Activated CD8-positive, alpha-beta memory T cell treated with anti-CD3 and anti-CD28 coated beads, Interleukin-2, amount 50 U/mL, for 48 hours (primary cell): ENCODE results near the gene STK11.
A peak's percentile ranks its signal among the peaks of the same experiment; 100 is the strongest.
"Not testable (repeated sequence)": the region's sequence is repeated elsewhere in the genome, so short reads cannot be mapped to it uniquely, and the experiment has no call there.

Source experiments
- DNase-seq: peaks from one replicate; pipeline ENCODE4 v3.0.0-alpha.2; 2020

Gene STK11

DNA sequence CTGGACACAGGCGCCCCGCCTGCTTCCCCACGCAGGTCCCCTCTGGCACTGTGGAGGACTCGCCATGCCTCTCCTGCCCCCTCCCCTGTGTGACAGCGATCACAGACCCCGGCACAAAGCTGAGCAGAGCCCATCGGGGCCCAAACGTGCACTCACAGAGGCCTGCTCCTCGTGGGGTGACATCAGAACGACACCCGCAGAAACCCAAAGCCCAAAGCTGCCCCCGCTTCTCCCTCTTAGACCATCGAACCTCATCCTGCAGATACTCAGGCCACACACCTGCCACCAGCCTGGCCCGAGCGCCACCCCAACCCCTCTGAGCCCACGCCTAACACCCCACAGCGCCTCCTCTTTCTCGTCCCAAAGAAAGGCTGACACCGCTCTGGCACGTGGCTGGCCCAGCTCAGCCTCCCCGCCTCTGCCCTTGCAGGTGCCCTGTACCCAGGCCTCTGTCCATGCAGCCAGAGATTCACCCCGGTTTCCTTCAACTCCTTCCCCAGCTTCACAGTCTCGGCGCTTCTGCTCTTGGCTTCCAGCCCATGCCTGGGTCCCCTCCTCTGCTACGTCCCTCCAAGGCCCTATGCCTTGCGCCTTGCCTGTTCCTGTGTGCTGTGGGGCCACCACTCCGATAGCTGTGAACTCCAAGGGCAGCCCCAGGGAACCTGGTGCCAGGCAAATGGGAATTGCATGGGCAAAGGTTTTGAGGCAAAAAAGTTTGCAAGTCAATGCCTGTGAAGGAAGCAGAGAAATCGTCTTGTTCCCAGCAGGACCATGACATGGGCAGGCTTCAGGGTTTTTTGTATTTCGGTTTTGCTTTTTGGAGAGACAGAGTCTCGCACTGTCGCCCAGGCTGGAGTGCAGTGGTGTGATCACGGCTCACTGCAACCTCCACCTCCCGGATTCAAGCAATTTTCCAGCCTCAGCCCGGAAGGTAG, 33.1 kb downstream of the STK11 start:
- DNase-seq = no peak

DNA sequence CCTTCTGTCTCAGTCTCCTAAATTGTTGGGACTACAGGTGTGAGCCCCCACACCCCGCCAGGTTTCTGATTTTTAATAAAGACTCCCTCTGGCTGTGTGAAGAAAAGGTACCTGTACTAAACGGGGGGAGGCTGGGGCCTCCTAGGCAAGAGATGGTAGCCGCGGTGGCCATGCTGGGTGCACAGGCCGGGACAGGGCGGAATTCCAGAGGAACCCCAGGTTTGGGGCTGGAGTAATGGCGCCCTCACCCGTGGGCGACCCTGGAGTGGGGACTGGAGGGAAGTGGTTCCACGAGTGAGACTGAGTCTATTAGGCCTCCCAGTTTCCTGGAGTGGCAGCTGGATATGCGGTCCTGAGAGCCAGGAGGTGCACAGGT, 33.8 kb downstream of the STK11 start:
- DNase-seq = no peak

DNA sequence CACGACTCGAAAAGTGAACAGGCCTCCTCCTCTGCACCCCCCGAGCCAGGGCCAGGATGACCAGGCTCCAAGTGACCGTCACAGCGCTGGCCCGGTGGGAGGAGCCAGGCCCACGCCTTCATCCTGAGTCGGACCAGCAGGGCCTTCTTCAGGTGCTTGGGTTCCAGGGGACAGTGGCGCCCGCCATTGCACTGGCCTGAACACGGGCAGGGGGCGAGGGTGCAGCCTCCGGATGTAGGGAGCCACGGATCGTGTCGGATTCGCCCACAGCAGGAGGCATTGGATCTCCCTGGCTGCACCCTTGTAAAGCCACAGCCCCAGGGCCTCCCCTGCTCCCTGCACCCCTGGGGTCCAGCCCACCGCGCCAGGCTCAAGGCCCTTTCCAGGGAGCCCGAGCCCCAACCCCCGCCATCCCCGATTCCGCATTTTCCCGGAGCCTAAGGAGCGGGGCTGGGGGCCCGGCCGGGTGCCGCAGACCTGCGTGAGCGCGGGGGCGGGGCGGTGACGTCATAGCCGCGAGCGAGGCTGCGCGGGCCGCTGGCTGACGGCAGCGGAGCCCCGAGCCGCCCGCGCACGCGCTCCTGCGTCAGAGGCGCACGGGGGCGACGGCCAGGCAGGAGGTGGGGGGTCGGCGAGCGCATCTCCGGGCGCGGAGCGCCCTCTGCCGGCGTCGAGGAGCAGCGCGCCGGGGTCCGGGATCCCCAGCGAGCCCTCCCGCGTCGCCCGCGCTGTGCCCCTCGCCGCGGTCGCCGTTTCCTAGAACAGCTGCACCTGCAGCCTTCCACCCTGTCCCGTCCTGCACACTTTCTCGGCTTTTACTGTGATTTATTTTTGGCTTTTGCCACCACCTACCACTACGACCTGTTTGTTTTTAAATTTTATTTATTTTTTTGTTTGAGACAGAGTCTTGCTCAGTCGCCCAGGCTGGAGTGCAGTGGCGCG, 34.5 kb downstream of the STK11 start:
- DNase-seq = peak; percentile 98

DNA sequence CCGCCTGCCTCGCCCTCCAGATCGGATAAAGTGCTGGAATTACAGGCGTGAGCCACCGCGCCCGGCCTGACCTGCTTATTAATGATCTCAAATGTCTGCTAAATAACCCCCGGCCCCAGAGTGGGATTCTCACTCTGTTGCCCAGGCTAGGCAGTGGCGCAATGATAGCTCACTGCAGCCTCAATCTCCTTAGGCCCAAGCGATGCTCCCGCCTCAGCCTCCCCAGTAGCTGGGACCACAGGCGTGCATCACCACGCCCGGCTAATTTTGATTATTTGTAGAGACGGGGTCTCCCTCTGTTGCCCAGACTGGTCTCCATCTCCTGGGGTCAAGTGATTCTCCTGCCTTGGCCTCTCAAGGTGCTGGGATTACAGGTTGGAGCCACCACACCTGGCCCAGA, 35.3 kb downstream of the STK11 start:
- DNase-seq = no peak

DNA sequence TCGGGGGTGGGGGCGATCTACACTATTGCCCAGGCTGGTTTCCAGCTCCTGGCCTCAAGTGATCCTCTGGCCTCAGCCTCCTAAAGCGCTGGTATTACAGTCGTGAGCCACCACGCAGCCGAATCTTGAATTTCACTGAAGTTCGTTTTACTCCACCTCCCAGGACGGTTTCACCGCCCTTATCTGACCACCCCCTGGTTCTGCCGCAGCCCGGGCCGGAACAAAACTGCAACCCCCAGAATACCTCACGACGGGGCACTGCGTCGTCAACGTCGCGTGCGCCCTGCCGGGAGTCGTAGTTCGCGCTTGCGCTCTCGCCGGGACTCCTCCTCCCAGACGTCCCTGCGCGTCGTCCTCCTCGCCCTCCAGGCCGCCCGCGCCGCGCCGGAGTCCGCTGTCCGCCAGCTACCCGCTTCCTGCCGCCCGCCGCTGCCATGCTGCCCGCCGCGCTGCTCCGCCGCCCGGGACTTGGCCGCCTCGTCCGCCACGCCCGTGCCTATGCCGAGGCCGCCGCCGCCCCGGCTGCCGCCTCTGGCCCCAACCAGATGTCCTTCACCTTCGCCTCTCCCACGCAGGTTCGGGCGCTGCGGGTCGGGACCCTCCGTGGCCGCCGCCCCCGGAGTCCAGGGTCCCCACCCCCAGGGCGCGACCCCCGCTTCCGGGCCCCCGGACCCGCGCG, 36.0 kb downstream of the STK11 start, which contains the start of gene ATP5F1D:
ATP5F1D (plus strand) TSS at position 335 of the 679 bp plus-strand sequence; CDS start at position 435, 100 bp downstream.
- peak; percentile 94 for DNase-seq

DNA sequence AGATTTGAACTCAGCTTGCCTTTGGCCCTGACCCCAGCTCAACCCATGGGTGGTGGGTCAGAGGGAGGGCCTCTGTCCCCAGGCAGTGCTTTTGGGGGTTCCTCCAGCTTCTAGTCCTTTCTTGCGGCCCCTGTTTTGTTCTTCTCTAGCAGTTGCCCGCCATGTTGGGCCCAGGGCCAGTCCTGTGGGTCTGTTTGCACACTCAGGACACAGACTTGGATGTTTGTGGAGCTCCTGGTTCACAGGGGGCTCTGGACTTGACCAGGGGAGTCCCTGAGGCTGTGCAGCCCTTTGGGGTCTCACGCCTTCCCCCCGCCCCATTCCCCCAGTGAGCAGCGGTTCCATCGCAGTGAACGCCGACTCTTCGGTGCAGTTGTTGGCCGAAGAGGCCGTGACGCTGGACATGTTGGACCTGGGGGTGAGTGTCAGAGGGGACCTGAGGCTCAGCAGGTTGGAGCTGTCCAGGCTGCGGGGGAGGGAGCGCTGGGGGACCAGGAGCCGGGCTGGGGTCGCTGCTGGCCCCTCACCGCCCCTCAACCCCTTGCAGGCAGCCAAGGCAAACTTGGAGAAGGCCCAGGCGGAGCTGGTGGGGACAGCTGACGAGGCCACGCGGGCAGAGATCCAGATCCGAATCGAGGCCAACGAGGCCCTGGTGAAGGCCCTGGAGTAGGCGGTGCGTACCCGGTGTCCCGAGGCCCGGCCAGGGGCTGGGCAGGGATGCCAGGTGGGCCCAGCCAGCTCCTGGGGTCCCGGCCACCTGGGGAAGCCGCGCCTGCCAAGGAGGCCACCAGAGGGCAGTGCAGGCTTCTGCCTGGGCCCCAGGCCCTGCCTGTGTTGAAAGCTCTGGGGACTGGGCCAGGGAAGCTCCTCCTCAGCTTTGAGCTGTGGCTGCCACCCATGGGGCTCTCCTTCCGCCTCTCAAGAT, 38.5 kb downstream of the STK11 start:
- DNase-seq = peak; percentile 92

DNA sequence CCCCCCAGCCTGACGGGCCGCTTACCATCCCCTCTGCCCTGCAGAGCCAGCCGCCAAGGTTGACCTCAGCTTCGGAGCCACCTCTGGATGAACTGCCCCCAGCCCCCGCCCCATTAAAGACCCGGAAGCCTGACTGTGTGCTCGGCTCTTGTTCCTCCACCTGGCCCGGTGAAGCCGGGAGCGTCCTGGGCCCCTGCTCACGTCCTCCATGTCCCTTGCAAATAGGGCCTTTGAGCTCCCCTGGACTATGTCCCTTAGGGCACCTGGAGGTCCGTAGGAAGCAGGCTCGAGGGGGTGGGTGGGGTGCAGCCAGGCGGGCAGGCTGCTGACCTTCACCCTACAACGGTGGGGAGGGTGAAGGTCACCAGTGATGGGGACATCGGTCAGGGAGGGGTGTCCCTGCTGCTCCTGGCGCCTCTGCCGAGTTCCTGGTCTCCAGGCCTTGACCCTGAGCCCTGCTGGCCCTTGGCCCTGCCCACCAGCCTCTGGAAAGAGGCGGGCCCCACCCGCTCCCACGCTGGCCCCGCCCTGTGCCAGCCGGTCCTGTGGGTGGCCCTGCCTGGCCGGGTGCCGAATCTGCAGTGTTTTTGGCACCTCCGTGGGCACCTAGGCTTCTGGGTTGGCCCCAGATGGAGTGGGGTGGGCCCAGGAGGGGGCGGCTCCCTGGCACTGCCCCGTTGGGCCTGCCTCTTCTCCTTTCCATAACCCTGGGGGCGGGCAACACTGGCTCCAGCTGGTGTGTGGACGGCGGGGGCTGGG, 39.3 kb downstream of the STK11 start:
- no peak for DNase-seq

DNA sequence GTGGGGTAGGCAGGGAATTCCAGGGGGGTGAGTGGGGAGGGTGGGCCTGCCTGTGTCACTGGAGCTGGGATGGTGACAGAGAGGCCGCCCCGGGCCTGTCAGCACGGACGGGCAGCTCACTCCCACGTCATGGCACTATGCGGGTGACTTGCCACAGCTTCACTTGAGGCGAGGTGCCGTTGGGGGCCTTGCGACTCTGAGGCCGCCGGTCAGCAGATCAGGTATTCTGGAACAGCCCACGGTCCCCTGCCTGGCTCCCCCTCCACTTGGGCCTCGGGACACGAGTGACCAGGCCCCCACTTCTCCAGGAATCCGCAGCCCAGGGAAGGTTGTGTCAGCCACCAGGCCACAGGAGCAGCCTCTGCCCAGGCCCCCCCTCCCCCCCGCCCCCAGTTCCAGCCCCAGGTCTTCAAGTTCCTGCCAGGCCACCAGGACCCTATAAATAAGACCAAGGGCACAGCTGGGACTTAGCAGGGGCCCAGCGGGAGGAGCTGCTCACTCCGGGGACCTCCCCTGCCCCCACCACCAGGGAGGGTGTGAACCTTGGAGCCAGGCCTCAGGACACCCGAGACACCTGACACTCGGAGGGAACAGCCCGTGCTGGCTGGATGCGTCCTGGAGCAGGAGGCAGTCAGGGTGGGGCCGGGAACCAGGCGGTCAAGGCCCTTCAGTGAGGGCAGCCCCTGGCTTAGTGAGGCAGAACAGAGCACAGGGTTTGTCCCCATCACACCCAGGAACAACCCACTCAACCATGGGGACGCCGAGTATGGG, 40.1 kb downstream of the STK11 start:
- peak; percentile 54 for DNase-seq

DNA sequence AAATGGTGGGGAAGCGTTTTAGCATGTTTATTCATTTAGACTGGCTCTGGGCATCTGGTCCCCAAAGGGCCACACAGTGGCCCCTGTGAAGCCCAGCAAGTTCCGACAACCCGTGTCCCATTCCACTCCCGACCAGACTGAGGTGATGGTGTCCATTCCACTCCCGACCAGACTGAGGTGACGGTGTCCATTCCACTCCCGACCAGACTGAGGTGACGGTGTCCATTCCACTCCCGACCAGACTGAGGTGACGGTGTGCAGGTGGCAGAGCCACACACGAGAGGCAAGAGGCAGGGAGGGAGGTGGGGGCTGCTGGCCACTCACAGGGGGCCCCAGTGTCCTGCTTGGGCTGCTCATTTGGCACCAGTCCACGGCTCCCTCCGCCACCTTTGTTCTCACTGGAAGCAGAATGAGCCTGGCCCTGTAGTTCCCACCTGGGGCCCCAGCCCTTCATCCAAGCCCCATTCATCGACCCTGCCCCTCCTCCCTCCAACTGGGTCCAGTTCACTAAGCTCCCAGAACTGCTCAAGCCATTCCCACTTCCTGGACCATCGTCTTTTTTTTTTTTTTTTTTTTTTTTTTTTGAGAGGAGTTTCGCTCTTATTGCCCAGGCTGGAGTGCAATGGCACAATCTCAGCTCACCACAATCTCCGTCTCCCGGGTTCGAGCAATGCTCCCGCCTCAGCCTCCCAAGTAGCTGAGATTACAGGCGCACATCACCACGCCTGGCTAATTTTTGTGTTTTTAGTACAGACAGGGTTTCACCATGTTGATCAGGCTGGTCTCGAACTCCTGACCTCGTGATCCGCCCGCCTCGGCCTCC, 40.9 kb downstream of the STK11 start:
- DNase-seq = not testable (repeated sequence)

DNA sequence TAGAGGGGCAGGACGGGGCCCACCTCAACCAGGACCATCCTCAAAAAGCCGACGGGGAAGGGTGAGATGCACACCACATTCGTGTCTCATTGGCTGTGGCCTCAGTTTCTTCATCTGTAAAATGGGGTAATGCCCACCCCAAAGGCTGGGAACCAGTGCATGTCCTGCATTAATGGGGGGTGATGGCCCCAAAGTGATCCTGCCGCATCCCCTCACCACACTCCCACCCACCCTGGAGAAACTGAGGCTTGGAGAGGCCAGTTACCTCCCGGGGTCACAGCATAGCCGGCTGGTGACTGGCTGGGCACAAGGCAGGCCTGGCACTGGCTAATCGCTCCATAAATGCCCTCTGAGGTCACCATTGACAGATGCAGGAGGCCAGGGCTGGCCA, 42.2 kb downstream of the STK11 start:
- DNase-seq = no peak

DNA sequence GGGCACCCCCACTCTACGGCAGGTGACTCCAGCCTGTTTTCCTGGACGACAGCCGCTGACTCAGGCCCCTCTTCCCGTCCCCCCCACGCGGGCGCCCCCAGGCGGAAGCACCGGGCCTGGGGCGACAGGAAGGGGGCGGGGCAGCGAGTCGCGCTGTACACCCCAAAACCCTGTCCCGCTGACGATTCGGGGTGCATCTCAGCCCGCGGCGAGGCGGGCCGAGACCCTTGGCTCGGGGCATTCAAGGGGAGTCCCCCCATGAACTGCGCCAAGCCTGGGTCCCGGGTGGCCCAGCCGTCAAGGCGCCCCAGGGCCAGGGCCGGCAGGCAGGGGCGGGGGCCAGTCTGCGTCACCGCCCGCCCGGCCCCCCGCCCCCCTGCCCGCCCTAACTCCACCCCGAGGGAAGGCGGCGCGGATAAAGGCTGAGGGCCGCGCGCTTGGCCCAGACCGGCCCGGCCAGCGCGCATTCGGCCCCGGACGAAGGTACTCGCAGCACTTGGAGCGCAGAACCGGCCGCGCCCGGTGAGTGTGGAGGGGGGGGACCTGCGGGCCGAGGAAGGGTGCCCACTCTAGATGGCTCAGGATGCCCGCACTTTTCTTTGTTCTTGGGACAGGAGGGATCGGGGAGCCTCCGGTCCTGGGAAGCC, 42.7 kb downstream of the STK11 start, which contains the start of gene MIDN:
MIDN (plus strand) TSS at position 445 of the 647 bp plus-strand sequence. CDS start 1,714 bp downstream, outside the sequence.
- DNase-seq = peak; percentile 84

DNA sequence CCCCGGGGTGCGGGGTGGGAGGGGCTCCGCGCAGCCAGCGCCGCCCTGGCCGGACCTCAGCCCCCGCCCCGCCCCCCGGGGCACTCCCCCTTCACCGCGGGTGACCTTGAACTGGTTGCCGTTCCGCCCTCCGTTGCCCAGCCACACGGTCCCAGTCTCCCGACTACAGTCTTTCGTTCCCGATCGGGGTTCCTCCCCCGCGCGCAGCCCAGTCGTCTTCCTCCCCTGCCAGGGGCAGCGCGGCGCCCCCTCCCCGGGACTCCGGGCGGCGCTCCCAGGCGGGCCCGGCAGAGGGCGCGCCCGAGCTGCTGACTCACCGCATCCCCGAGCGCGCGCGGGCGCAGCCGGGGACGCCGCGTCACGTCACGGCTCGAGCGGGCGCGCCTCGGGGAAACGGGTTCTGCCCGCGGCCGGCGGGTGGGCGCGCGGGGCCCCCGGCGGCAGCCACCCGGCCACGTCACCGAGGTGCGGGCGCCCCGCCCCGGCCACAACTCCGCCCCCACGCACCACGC, 43.3 kb downstream of the STK11 start:
- peak; percentile 93 for DNase-seq

DNA sequence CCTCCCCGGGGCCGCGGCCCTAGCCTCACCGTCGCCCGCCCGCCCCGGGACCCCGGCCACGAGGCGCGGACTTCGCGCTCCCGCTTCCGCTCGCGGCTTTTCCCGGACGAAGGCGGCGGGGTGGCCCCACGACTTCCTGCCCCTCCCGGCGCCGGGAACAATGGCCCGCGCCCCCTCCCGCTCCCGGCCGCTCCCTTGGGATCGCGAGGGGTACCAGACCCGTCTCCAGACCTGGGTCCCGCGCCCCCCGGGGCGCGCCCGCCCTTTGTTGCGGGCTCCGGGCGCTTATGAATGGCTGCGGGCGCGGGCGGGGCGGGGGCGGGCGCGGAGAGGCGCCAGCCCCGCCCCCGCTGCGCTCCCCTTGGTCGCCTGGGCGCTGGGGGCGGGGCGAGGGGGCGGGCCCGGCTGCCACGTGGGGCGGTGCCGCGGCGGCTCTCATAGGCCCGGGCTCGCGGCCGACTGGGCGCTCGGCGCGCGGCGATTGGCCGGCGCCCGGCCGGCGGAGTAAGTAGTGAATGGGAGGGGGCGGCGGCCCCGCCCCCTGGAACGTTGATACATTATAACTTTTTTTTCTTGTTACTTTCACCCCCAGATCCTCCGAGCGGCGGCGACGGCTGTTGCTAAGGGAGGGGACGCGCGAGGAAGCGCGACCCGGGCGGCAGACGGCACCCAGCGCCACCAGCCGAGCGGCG, 43.9 kb downstream of the STK11 start:
- DNase-seq = peak; percentile 96

DNA sequence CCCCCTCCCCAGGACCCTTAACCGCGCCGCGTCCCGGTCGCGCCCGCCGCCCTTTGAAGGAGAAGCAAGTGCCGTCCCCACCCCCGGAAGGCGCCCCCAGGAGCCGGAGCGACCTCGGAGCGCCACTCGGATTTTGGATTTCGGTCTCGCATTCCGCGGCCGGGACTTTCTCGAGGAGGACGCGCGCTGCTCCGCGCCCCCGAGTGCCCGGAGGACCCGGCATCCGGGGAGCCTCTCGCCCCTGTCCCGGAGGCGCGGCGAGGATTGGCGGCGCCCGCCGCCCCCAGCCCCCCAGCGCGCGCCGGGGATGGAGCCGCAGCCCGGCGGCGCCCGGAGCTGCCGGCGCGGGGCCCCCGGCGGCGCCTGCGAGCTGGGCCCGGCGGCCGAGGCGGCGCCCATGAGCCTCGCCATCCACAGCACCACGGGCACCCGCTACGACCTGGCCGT, 44.4 kb downstream of the STK11 start:
- DNase-seq = no peak

DNA sequence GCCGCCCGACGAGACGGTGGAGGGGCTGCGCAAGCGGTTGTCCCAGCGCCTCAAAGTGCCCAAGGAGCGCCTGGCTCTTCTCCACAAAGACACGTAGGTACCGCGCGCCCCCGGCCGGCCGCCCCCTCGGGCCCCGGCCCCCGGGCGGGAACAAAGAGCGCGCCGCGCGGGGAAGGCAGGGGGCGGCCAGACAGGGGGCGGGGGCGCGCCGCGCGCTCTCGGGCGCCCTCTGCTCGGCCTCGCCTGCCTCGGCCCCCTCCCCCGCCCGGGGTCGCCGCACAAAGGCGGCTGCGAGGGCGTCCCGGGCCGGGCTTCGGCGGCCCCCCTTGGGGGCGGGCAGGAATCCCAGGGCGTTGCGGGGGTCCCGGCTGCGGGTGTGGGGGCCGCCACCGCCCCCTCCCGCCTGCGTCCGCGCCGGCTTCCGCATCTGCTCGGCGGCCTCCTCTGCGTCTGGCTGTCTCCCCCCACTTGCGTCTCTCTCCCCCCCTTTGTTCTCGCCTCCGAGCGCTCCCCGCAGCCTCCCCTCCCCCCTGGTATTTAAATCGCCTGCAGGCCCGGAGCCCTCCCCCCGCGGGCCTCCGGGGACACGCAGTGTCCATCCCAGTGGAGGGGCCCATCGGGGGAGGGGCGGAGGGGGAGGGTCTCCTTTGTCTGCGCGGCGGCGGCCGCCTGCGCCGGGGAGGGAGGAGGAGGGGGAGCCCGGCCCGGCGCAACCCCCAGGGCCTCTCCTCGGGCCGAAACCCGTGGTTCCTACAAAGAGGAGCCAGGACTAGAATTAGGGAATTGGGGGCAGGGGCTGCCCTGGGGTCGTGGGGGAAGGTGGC, 45.1 kb downstream of the STK11 start:
- DNase-seq = no peak

DNA sequence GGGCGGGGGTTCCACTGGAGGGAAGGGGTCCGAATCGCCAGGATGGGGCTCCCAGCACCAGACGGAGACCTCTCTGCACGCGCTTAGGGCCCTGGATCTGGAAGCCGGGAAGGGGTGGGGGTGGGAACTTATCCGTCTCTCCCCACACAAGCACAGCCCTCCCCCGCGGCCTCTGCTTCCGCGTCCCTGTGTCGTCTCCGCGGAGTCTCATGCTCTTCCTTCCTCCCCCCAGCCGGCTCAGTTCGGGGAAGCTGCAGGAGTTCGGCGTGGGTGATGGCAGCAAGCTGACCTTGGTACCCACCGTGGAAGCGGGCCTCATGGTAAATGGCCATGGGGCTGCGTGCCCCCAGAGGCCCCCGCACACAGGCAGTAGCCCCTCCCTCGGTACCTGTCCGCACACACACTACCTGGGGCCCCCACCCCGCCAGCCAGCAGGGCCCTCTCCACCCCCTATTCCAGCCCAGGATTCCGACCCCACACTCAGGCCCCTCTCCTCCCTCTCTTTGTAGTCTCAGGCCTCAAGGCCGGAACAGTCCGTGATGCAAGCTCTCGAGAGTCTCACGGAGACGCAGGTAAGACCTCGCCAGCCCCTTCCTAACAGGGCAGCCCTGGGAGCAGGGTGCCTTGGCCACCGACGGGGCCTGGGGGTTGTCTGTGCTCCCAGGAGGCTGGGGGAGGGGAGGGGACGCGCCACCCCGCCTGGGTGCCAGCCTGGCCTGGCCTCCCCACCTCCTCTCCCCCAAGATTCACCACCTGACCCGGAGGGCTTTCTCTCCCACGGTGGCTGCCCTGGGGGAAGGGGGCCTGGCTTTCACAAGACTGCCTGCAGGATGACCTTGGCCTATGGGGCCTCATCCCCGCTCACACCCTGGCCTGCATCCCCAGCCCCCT, 46.0 kb downstream of the STK11 start:
- DNase-seq = peak; percentile 83
